ENCODE data around the gene WASHC3.
A peak's percentile ranks its signal among the peaks of the same experiment; 100 is the strongest.

The WASHC3 gene

GRCh38 chr12:102064476-102064875 lies 2.7 kb upstream of the WASHC3 start:
- Histone ChIP-seq H3K9me3 (replicated peaks in 1 of 2; ENCODE audit: control insufficient read depth in 2 of 2, insufficient read depth in 1 of 2, low read depth in 1 of 2, low read length in 2 of 2) (no peaks in the 10 kb centered on the region), H2AFZ (ENCODE audit: low read length) (peak overlapping the region; percentile 95), H3K4ac (ENCODE audit: low read length) (no peak overlapping the region), H3K9ac (ENCODE audit: low read depth, low read length, poor library complexity) (no peak overlapping the region), H3K4me1 (ENCODE audit: control insufficient read depth in 2 of 2, insufficient read depth in 1 of 2, low read depth in 1 of 2, low read length in 2 of 2) (peaks cover 4 to 5% of the 10 kb centered on the region in 2 donors), H3K4me3 (ENCODE audit: low read length in 2 of 2) (no peak overlapping the region), H4K8ac (ENCODE audit: low read depth, low read length) (no peak overlapping the region), H2BK5ac (ENCODE audit: low read length) (no peak overlapping the region), H2BK12ac (ENCODE audit: low read length) (no peak overlapping the region), H3K14ac (ENCODE audit: low read length) (no peak overlapping the region), H2AK5ac (ENCODE audit: low read depth, low read length) (no peak overlapping the region), H3K4me2 (ENCODE audit: insufficient read depth, low read length, poor library complexity, severe bottlenecking) (no peak overlapping the region), H3K18ac (ENCODE audit: low read length) (no peak overlapping the region), H3K27ac (replicated peaks; ENCODE audit: low read length) (no peak overlapping the region), H3K23ac (ENCODE audit: low read depth, low read length, poor library complexity) (no peak overlapping the region), H2BK15ac (ENCODE audit: low read length) (no peak overlapping the region), H3K36me3 (replicated peaks in 1 of 2; ENCODE audit: control insufficient read depth in 2 of 2, insufficient read depth in 2 of 2, low read length in 2 of 2) (no peaks in the 10 kb centered on the region), H2BK120ac (ENCODE audit: low read depth, low read length) (no peak overlapping the region), H4K91ac (ENCODE audit: low read depth, low read length, poor library complexity) (no peak overlapping the region), H3K79me1 (ENCODE audit: low read depth, low read length) (no peaks in the 10 kb centered on the region), H3K27me3 (ENCODE audit: control insufficient read depth in 3 of 3, insufficient read depth in 3 of 3, low read depth in 1 of 3, low read length in 3 of 3) (no peaks in the 10 kb centered on the region)
- no CpG with 5 or more reads among the region's 1 CpG for WGBS, 2 donors (ENCODE audit: extremely low coverage in 2 of 2, insufficient read length in 2 of 2, insufficient replicate concordance in 1 of 2)
- DNase-seq (ENCODE audit: low spot score) = no peak

- no peak overlapping the region for H3K27ac ChIP-seq (replicated peaks; ENCODE audit: low read length)
- peaks cover 4 to 5% of the 10 kb centered on the region in 2 donors for H3K4me1 ChIP-seq (ENCODE audit: control insufficient read depth in 2 of 2, insufficient read depth in 1 of 2, low read depth in 1 of 2, low read length in 2 of 2)
- H2BK12ac ChIP-seq (ENCODE audit: low read length) = no peak overlapping the region
These were observed 1.3 kb upstream of the WASHC3 start for GRCh38 chr12:102063069-102063468.

GRCh38 chr12:102062419-102062806 lies 622 bp upstream of the WASHC3 start:
- H3K4me3 ChIP-seq (ENCODE audit: low read length in 2 of 2) = peak overlapping the region in 1 of 2 donors; percentile 82
- no CpG with 5 or more reads among the region's 11 CpGs for WGBS, 2 donors (ENCODE audit: extremely low coverage in 2 of 2, insufficient read length in 2 of 2, insufficient replicate concordance in 1 of 2)

More at GRCh38 chr12:102063069-102063468, 1.3 kb upstream of the WASHC3 start:
- Histone ChIP-seq H4K91ac (ENCODE audit: low read depth, low read length, poor library complexity) (no peak overlapping the region), H3K14ac (ENCODE audit: low read length) (no peak overlapping the region), H3K4ac (ENCODE audit: low read length) (no peak overlapping the region), H2BK120ac (ENCODE audit: low read depth, low read length) (no peak overlapping the region), H3K27me3 (ENCODE audit: control insufficient read depth in 3 of 3, insufficient read depth in 3 of 3, low read depth in 1 of 3, low read length in 3 of 3) (no peaks in the 10 kb centered on the region), H2AFZ (ENCODE audit: low read length) (peak overlapping the region; percentile 95), H3K79me1 (ENCODE audit: low read depth, low read length) (no peaks in the 10 kb centered on the region), H3K9ac (ENCODE audit: low read depth, low read length, poor library complexity) (no peak overlapping the region), H3K36me3 (replicated peaks in 1 of 2; ENCODE audit: control insufficient read depth in 2 of 2, insufficient read depth in 2 of 2, low read length in 2 of 2) (peaks cover 0 to 3% of the 10 kb centered on the region in 2 donors), H3K4me3 (ENCODE audit: low read length in 2 of 2) (no peak overlapping the region), H3K23ac (ENCODE audit: low read depth, low read length, poor library complexity) (no peak overlapping the region), H2BK15ac (ENCODE audit: low read length) (no peak overlapping the region), H4K8ac (ENCODE audit: low read depth, low read length) (no peak overlapping the region), H3K18ac (ENCODE audit: low read length) (no peak overlapping the region), H3K4me2 (ENCODE audit: insufficient read depth, low read length, poor library complexity, severe bottlenecking) (no peak overlapping the region), H3K9me3 (replicated peaks in 1 of 2; ENCODE audit: control insufficient read depth in 2 of 2, insufficient read depth in 1 of 2, low read depth in 1 of 2, low read length in 2 of 2) (no peaks in the 10 kb centered on the region), H2BK5ac (ENCODE audit: low read length) (no peak overlapping the region), H2AK5ac (ENCODE audit: low read depth, low read length) (no peak overlapping the region)
- WGBS, 2 donors (ENCODE audit: extremely low coverage in 2 of 2, insufficient read length in 2 of 2, insufficient replicate concordance in 1 of 2) = no CpG with 5 or more reads among the region's 3 CpGs
- DNase-seq (ENCODE audit: low spot score) = no peak

GRCh38 chr12:102061096-102061559 lies 663 bp downstream of the WASHC3 start:
- Histone ChIP-seq H2AK5ac (ENCODE audit: low read depth, low read length) (no peak overlapping the region), H2BK5ac (ENCODE audit: low read length) (peak overlapping the region; percentile 30), H4K8ac (ENCODE audit: low read depth, low read length) (no peak overlapping the region), H3K9ac (ENCODE audit: low read depth, low read length, poor library complexity) (peak overlapping the region; percentile 92), H2BK12ac (ENCODE audit: low read length) (no peak overlapping the region), H3K4ac (ENCODE audit: low read length) (no peak overlapping the region), H3K27ac (replicated peaks; ENCODE audit: low read length) (no peak overlapping the region), H2BK15ac (ENCODE audit: low read length) (no peak overlapping the region), H3K27me3 (ENCODE audit: control insufficient read depth in 3 of 3, insufficient read depth in 3 of 3, low read depth in 1 of 3, low read length in 3 of 3) (no peaks in the 10 kb centered on the region), H3K14ac (ENCODE audit: low read length) (no peak overlapping the region), H3K23ac (ENCODE audit: low read depth, low read length, poor library complexity) (no peak overlapping the region), H2AFZ (ENCODE audit: low read length) (peak overlapping the region; percentile 95), H4K91ac (ENCODE audit: low read depth, low read length, poor library complexity) (no peak overlapping the region), H3K18ac (ENCODE audit: low read length) (no peak overlapping the region), H3K4me2 (ENCODE audit: insufficient read depth, low read length, poor library complexity, severe bottlenecking) (peak overlapping the region; percentile 73), H2BK120ac (ENCODE audit: low read depth, low read length) (no peak overlapping the region), H3K79me1 (ENCODE audit: low read depth, low read length) (no peaks in the 10 kb centered on the region), H3K9me3 (replicated peaks in 1 of 2; ENCODE audit: control insufficient read depth in 2 of 2, insufficient read depth in 1 of 2, low read depth in 1 of 2, low read length in 2 of 2) (peaks cover 0 to 2% of the 10 kb centered on the region in 2 donors), H3K36me3 (replicated peaks in 1 of 2; ENCODE audit: control insufficient read depth in 2 of 2, insufficient read depth in 2 of 2, low read length in 2 of 2) (peaks cover 0 to 15% of the 10 kb centered on the region in 2 donors), H3K4me1 (ENCODE audit: control insufficient read depth in 2 of 2, insufficient read depth in 1 of 2, low read depth in 1 of 2, low read length in 2 of 2) (peaks cover 4 to 5% of the 10 kb centered on the region in 2 donors), H3K4me3 (ENCODE audit: low read length in 2 of 2) (peak overlapping the region; percentile 82 to 97)
- no peak for DNase-seq (ENCODE audit: low spot score)
- no CpG with 5 or more reads among the region's 9 CpGs for whole genome bisulfite sequencing, 2 donors (ENCODE audit: extremely low coverage in 2 of 2, insufficient read length in 2 of 2, insufficient replicate concordance in 1 of 2)

More at GRCh38 chr12:102062419-102062806, 622 bp upstream of the WASHC3 start:
- Histone ChIP-seq H3K4me1 (ENCODE audit: control insufficient read depth in 2 of 2, insufficient read depth in 1 of 2, low read depth in 1 of 2, low read length in 2 of 2) (peaks cover 4 to 5% of the 10 kb centered on the region in 2 donors), H4K91ac (ENCODE audit: low read depth, low read length, poor library complexity) (no peak overlapping the region), H2AFZ (ENCODE audit: low read length) (peak overlapping the region; percentile 95), H2BK120ac (ENCODE audit: low read depth, low read length) (no peak overlapping the region), H3K4me2 (ENCODE audit: insufficient read depth, low read length, poor library complexity, severe bottlenecking) (no peak overlapping the region), H3K14ac (ENCODE audit: low read length) (no peak overlapping the region), H3K4ac (ENCODE audit: low read length) (no peak overlapping the region), H3K9me3 (replicated peaks in 1 of 2; ENCODE audit: control insufficient read depth in 2 of 2, insufficient read depth in 1 of 2, low read depth in 1 of 2, low read length in 2 of 2) (no peaks in the 10 kb centered on the region), H2BK12ac (ENCODE audit: low read length) (no peak overlapping the region), H2AK5ac (ENCODE audit: low read depth, low read length) (no peak overlapping the region), H2BK5ac (ENCODE audit: low read length) (no peak overlapping the region), H2BK15ac (ENCODE audit: low read length) (no peak overlapping the region), H3K9ac (ENCODE audit: low read depth, low read length, poor library complexity) (no peak overlapping the region), H4K8ac (ENCODE audit: low read depth, low read length) (no peak overlapping the region), H3K23ac (ENCODE audit: low read depth, low read length, poor library complexity) (no peak overlapping the region), H3K36me3 (replicated peaks in 1 of 2; ENCODE audit: control insufficient read depth in 2 of 2, insufficient read depth in 2 of 2, low read length in 2 of 2) (peaks cover 0 to 3% of the 10 kb centered on the region in 2 donors), H3K18ac (ENCODE audit: low read length) (no peak overlapping the region), H3K27me3 (ENCODE audit: control insufficient read depth in 3 of 3, insufficient read depth in 3 of 3, low read depth in 1 of 3, low read length in 3 of 3) (no peaks in the 10 kb centered on the region), H3K79me1 (ENCODE audit: low read depth, low read length) (no peaks in the 10 kb centered on the region), H3K27ac (replicated peaks; ENCODE audit: low read length) (no peak overlapping the region)
- no peak for DNase-seq (ENCODE audit: low spot score)
